DND-41 (cell line): Measurements from ENCODE around the gene RBFOX2.

Source experiments
- CTCF ChIP-seq: IDR thresholded peaks from 2 replicates; pipeline ENCODE4 v1.5.1; 2012; ENCODE audit warnings: borderline replicate concordance, low read length, moderate library complexity, mild to moderate bottlenecking; ENCODE audit not compliant: poor library complexity, severe bottlenecking; ENCODE audit errors: extremely low read depth
- EZH2 ChIP-seq: IDR thresholded peaks from 3 replicates; pipeline ENCODE4 v1.6.1; 2012; ENCODE audit warnings: borderline replicate concordance, low read depth, mild to moderate bottlenecking, moderate library complexity, low read length, inconsistent platforms; ENCODE audit not compliant: severe bottlenecking

- TF ChIP-seq EZH2 (no peak), CTCF (no peak)
These were observed 142.3 kb downstream of the RBFOX2 start for GRCh38 chr22:35886309-35886708.
